GM18526 (cell line): ENCODE measurements around the gene CCDC197.
A peak's percentile ranks its signal among the peaks of the same experiment; 100 is the strongest.

ENCODE experiments used
- POLR2A ChIP-seq: IDR thresholded peaks from 3 replicates; pipeline ENCODE4 v1.6.1; 2011; ENCODE audit not compliant: insufficient read length; ENCODE audit errors: extremely low read depth

Gene CCDC197

DNA sequence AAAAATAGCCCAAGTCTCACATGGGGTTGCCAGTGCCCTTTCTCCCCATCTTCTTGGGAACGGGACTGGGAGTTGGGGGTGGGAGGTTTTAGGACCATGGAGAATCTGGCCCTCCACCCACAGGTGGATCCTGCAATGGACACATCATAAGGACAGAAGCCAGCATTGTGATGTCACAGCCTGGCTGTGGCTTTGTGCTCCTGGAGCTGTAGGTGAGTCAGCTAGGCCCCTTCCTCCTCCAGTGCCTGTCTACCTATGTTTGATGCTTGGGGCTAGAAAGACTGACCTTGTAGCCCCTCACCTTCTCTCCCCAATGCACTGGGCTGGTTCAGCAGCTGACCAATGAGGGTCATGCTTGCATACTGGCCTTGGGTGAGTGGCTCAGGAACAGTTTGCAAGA, at the start of gene CCDC197:
CCDC197 (plus strand) TSS at position 220 of the 400 bp plus-strand sequence. CDS start 831 bp downstream, outside the sequence.
- TF ChIP-seq POLR2A, result no peak

DNA sequence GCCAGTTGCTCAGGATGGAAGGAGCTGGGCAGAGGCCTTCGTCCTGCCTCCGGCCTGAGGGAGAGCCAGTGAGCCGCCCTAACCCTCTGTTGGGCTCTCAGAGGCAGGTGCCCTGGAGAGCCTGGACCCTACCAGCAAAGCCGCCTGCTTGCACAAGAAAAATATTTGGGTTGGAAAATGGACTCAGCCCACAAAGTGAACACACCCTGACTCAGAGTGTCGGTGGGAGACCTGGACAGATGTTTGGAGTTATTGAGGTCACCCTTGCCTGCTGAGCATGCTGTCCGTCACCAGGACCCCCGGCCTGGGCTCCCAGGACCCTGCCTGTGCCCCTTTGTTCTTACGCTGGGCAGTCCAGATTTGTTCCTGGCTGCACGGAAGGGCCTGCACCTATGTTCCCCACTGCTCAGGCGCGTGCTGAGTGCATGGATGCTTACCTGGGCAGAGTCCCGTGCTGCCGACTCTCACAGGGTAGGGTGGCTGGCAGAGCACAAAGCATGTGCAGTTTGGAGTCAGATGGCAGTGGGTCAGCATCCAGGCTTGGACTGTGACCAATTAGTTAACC, 47.5 kb upstream of the CCDC197 start:
- no peak for TF ChIP-seq POLR2A

GRCh38 chr14:93950948-93951634, 46.0 kb upstream of the CCDC197 start:
- no peak for TF ChIP-seq POLR2A

GRCh38 chr14:93951635-93952540, 45.2 kb upstream of the CCDC197 start:
- no peak for TF ChIP-seq POLR2A

DNA sequence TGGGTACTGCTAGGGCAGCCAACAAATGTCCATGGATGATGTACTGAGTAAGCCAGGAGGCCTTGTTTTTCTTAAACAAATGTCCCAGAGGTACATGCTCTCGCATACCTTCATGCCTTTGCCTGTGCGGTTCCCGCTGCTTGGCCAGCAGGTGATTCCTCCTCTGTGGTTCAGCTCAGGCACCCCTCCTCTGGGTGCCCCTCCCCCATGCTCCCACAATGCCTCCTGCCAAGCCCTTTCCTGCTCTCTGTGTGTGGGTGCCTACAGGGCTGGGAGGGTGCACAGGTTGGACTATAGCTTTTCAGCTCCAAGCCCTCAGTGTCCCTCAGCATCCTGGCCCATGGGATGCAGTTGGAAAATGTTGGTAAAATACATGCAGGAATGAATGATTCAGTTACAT, 44.3 kb upstream of the CCDC197 start:
- no peak for TF ChIP-seq POLR2A

DNA sequence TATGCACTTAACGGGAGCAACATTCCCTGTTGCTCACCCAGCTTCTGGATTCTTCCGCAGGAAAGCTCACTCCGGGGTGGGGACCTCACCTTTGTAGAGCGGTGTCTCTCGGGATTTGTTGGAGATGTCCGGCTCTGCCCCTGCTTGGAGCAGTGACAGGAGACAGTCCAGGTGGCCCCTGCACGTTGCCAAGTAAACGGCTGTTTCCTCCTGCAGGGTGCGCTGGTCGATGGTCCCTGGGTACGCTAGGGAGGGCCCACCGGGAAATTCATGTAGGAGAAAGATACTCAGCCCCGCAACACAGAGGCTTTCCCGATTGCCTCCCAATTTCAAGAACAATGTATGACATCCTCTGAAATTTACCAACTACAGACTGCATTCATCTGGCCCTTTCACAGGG, 43.8 kb upstream of the CCDC197 start:
- no peak for TF ChIP-seq POLR2A

DNA sequence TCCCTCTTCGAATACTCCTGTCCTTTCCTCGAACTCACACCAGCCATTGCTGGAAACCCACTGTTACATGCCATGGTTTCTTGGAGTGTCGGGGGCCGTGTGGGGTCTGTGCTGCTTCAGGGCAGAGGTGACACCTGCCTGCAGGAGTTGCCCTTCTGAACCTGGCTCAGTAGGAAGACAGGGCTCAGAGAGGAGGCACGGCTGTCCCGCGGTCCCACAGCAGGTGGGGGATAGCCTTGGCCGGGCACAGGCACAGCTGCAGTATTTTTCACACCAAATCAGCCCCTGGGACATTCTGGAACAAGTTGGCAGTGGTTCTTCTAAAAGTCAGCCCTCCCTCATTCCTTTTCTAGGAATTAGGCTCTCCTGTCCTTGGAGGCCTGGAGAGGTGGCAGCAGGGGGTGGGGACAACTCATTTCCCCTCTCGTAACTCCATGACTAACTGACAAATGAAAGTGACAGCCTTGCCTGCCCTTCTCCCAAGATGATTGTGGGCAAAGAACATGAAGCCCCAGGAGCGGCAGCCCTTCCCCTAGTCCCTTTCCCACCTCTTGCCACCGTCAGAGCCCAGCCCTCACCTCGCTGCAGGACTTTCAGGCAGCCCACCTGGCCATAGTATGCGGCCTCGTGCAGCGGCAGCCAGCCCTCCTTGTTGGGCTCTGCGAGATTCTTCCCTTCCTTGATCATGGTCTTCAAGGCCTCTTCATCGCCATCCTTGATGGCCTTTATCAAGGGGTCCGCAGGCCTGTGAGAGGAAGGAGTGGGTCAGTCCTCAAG, 43.2 kb upstream of the CCDC197 start:
- TF ChIP-seq POLR2A, result no peak

GRCh38 chr14:93954516-93954830, 42.6 kb upstream of the CCDC197 start:
- TF ChIP-seq POLR2A, result no peak

- TF ChIP-seq POLR2A, result peak; percentile 26
These were observed 41.9 kb upstream of the CCDC197 start for GRCh38 chr14:93954900-93955849.

- no peak for TF ChIP-seq POLR2A
These were observed 41.1 kb upstream of the CCDC197 start for GRCh38 chr14:93955850-93956481.

DNA sequence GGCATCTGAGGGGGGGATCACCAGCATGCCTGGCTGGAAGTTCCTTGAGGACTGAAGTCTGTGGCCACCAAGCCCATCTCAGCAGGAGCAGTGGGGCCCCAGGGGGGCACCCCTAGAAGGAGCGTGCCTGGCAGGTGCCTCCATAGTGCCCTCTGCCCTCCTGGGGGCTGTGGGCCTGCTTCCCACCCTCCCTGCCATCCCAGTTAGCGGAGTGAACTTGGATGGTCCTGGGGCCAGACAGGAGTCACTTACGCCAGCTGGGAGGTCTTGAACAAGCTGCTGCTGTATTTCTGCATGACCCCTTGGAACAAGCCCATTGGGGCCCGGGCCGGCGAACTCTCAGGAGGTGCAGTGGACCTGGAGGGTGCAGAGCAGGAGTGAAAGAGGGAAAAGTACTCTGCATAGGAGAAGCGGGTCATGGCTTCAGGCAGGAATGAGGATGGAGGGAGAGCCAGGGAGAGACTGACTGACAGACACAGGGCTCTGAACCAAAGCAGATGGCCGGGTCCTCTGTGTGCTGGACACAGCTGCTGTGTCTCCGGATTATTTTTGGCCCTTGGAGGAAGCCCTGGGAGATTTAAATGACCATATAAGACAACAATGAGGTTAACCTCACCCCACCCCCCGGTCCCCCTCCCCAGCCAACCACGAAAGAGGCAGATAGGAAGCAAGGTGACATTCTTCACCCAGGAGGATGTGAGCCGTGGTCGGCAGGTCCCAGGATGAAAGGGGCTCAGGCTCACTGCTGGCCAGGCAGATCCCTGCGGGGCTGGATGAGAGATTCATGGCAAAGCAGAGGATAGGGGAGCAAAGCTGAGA, 40.4 kb upstream of the CCDC197 start:
- TF ChIP-seq POLR2A, result no peak

DNA sequence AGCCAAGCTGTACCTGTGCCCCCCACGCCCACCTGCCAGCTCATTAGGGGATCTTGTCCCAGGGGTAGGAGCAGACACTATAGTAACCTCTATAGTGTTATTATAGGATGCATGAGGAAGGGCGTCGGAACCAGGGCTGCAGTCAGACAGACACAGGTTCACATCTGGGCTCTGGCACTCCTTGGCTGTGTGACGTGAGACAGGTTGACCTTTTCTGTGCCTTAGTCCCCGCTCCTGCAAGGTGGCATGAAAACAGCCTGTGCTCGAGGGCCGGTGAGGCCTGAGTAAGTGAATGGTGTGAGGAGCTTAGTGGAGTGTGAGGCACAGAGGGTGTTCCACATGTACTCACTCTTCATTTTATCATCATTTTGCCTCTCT, 39.8 kb upstream of the CCDC197 start:
- peak; percentile 13 for TF ChIP-seq POLR2A
